IMR-90 (cell line): ENCODE measurements around the gene ALDH8A1. TPM values are rescaled to one million over a fixed set of nuclear protein-coding genes. Genes with fewer than 3 reads are reported as not detected.

Experiments
- ATAC-seq: fragments of 200-7000 bp; cut with Tn5 transposase; 2 replicates; pipeline ENCODE4 v1.9.1; 2020; ENCODE audit warnings: low read depth, mild to moderate bottlenecking, moderate library complexity
- BruUV-seq: library from RNA; stranded (reverse); fragments of 400-500 nt; replicated peaks from 2 replicates; lab custom pipeline; 2021; lab: Mats Ljungman, UMichigan
- CTCF ChIA-PET: fragments of 300-600 bp; formaldehyde crosslinking; extraction: SDS; loops from one replicate; lab custom pipeline; 2021; ENCODE audit warnings: antibody characterized with exemption; lab: Yijun Ruan, JAX
- POLR2A ChIA-PET: fragments of 300-600 bp; sonication (Branson Sonifier 250); formaldehyde crosslinking; loops from one replicate; lab custom pipeline; 2022; ENCODE audit warnings: antibody characterized with exemption; ENCODE audit not compliant: unreplicated experiment; lab: Charles Lee
- DNase-seq: peaks from one replicate; pipeline ENCODE4 v3.0.0; 2013
- H2AFZ ChIP-seq: replicated peaks from 2 replicates; pipeline ENCODE3; 2013; ENCODE audit warnings: low read length, mild to moderate bottlenecking; ENCODE audit not compliant: poor library complexity
- H2AK5ac ChIP-seq: 2 replicates; pipeline ENCODE4 v1.6.1; 2013; ENCODE audit warnings: low read depth, low read length, inconsistent platforms
- H2AK9ac ChIP-seq: replicated peaks from 2 replicates; pipeline ENCODE3; 2013; ENCODE audit warnings: mild to moderate bottlenecking, low read depth, low read length, moderate library complexity; ENCODE audit not compliant: poor library complexity
- H2BK120ac ChIP-seq: 2 replicates; pipeline ENCODE4 v1.6.1; 2013; ENCODE audit warnings: low read depth, low read length, inconsistent platforms
- H2BK15ac ChIP-seq: 3 replicates; pipeline ENCODE4 v1.6.1; 2013; ENCODE audit warnings: low read depth, low read length, inconsistent platforms
- H2BK20ac ChIP-seq: 2 replicates; pipeline ENCODE4 v1.6.1; 2013; ENCODE audit warnings: low read depth, mild to moderate bottlenecking, inconsistent platforms, low read length, moderate library complexity
- H2BK5ac ChIP-seq: 2 replicates; pipeline ENCODE4 v1.6.1; 2013; ENCODE audit warnings: mild to moderate bottlenecking, low read depth, low read length, inconsistent platforms; ENCODE audit not compliant: poor library complexity, severe bottlenecking
- H3K14ac ChIP-seq: replicated peaks from 2 replicates; pipeline ENCODE4 v1.6.1; 2013; ENCODE audit warnings: low read depth, low read length, inconsistent platforms
- H3K18ac ChIP-seq: 2 replicates; pipeline ENCODE4 v1.6.1; 2013; ENCODE audit warnings: low read depth, low read length, control low read depth
- H3K23ac ChIP-seq: 2 replicates; pipeline ENCODE4 v1.6.1; 2013; ENCODE audit warnings: low read depth, low read length, inconsistent platforms
- H3K27ac ChIP-seq: 2 replicates; pipeline ENCODE4 v1.5.1; 2013; ENCODE audit warnings: mild to moderate bottlenecking, control low read depth, low read length; ENCODE audit not compliant: insufficient read depth
- H3K27me3 ChIP-seq: 2 replicates; pipeline ENCODE4 v1.6.1; 2013; ENCODE audit warnings: low read length; ENCODE audit not compliant: control insufficient read depth, insufficient read depth
- H3K36me3 ChIP-seq: 2 replicates; pipeline ENCODE4 v1.6.1; 2013; ENCODE audit warnings: low read length, mixed read lengths; ENCODE audit not compliant: control insufficient read depth, insufficient read depth
- H3K4ac ChIP-seq: 2 replicates; pipeline ENCODE4 v1.6.1; 2013; ENCODE audit warnings: low read depth, low read length, inconsistent platforms
- H3K4me1 ChIP-seq: 2 replicates; pipeline ENCODE4 v1.6.1; 2013; ENCODE audit warnings: low read length, mixed read lengths; ENCODE audit not compliant: control insufficient read depth, insufficient read depth
- H3K4me2 ChIP-seq: 2 replicates; pipeline ENCODE4 v1.6.1; 2013; ENCODE audit warnings: low read depth, mild to moderate bottlenecking, control low read depth, low read length, moderate library complexity
- H3K4me3 ChIP-seq: 2 replicates; pipeline ENCODE4 v1.5.1; 2013; ENCODE audit warnings: low read depth, mild to moderate bottlenecking, control low read depth, low read length, moderate library complexity; ENCODE audit not compliant: insufficient read depth
- H3K56ac ChIP-seq: 2 replicates; pipeline ENCODE4 v1.6.1; 2013; ENCODE audit warnings: low read length, inconsistent platforms; ENCODE audit not compliant: insufficient read depth; ENCODE audit errors: extremely low read depth
- H3K79me1 ChIP-seq, 2 experiments: 2 replicates each; pipeline ENCODE4 v1.6.1; 2013; ENCODE audit warnings: low read length in 2 of 2, inconsistent platforms in 1 of 2, low read depth in 1 of 2
- H3K9ac ChIP-seq: 2 replicates; pipeline ENCODE4 v1.6.1; 2013; ENCODE audit warnings: low read depth, low read length, control low read depth
- H3K9me1 ChIP-seq: 2 replicates; pipeline ENCODE4 v1.6.1; 2013; ENCODE audit warnings: low read length, inconsistent platforms; ENCODE audit not compliant: insufficient read depth
- H3K9me3 ChIP-seq: 2 replicates; pipeline ENCODE4 v1.6.1; 2013; ENCODE audit warnings: low read length; ENCODE audit not compliant: control insufficient read depth, insufficient read depth
- H4K20me1 ChIP-seq: 2 replicates; pipeline ENCODE4 v1.6.1; 2013; ENCODE audit warnings: low read length, inconsistent platforms; ENCODE audit not compliant: insufficient read depth
- H4K5ac ChIP-seq: 2 replicates; pipeline ENCODE4 v1.6.1; 2013; ENCODE audit warnings: mild to moderate bottlenecking, low read depth, low read length, control low read depth
- H4K8ac ChIP-seq, 2 experiments: 2 replicates each; pipeline ENCODE4 v1.6.1; 2013; ENCODE audit warnings: low read depth in 2 of 2, low read length in 2 of 2, control low read depth in 1 of 2, inconsistent platforms in 1 of 2
- H4K91ac ChIP-seq: 2 replicates; pipeline ENCODE4 v1.6.1; 2013; ENCODE audit warnings: low read depth, low read length, inconsistent platforms; ENCODE audit not compliant: insufficient read depth
- CEBPB ChIP-seq: IDR thresholded peaks from 2 replicates; pipeline ENCODE4 v1.6.1; 2012; ENCODE audit warnings: low read depth, low read length, improper control_type of control experiment
- CHD1 ChIP-seq: IDR thresholded peaks from 2 replicates; pipeline ENCODE4 v1.6.1; 2012; ENCODE audit warnings: low read depth, low read length, improper control_type of control experiment
- MAFK ChIP-seq: IDR thresholded peaks from 2 replicates; pipeline ENCODE4 v1.6.1; 2012; ENCODE audit warnings: low read depth, low read length, improper control_type of control experiment
- POLR2A ChIP-seq: IDR thresholded peaks from 2 replicates; pipeline ENCODE4 v1.6.1; 2012; ENCODE audit warnings: mild to moderate bottlenecking, low read depth, low read length
- RCOR1 ChIP-seq: IDR thresholded peaks from 2 replicates; pipeline ENCODE4 v1.6.1; 2012; ENCODE audit warnings: mild to moderate bottlenecking, low read length, improper control_type of control experiment; ENCODE audit not compliant: insufficient replicate concordance
- WGBS, 2 experiments: methylation state at CpG; one replicate each; pipeline versions ENCODE4 v1.1.5 to v1.1.7; 2013; ENCODE audit warnings: missing lambda C conversion rate in 2 of 2; ENCODE audit not compliant: insufficient read length in 1 of 2; ENCODE audit errors: extremely low coverage in 2 of 2; 5-methylcytosine and 5-hydroxymethylcytosine counted together
- dilution Hi-C: fragments of 300-500 bp; cut with HindIII; formaldehyde crosslinking; loops from one replicate; pipeline ENCODE4 v1.14.3; 2018; ENCODE audit warnings: low sequenced_read_pairs; ENCODE audit not compliant: unreplicated experiment
- in situ Hi-C: fragments of 300-500 bp; cut with MboI; formaldehyde crosslinking; loops from 3 replicates; pipeline ENCODE4 v1.14.3; 2019; ENCODE audit warnings: low sequenced_read_pairs, inconsistent platforms, mixed read lengths
- intact Hi-C: fragments of 100-400 bp; cut with micrococcal nuclease; formaldehyde crosslinking; loops from 2 replicates; pipeline ENCODE4 v1.10.0; 2022
- polyA plus RNA-seq, 3 experiments: library from polyadenylated mRNA; depleted of rRNA; stranded (reverse); fragments of >200 nt; gene quantifications; 2 replicates each; pipeline ENCODE4 v1.2.3, GENCODE V29; 2012; ENCODE audit warnings: low replicate concordance in 1 of 3
- total RNA-seq: library from RNA; depleted of rRNA; stranded (reverse); fragments of >200 nt; gene quantifications from 2 replicates; pipeline ENCODE4 v1.2.3, GENCODE V29; 2012
- TF ChIP-seq, protein P1 (sequence below): fragments of 150-350 bp; IDR thresholded peaks from 2 replicates; pipeline ENCODE4 v1.6.1; 2016; ENCODE audit warnings: low read depth, mild to moderate bottlenecking, low read length, moderate library complexity, borderline replicate concordance
- TF ChIP-seq, protein P2 (sequence below): fragments of 150-350 bp; IDR thresholded peaks from 2 replicates; pipeline ENCODE4 v1.6.1; 2017; ENCODE audit warnings: mild to moderate bottlenecking, antibody characterized with exemption, low read length, low read depth
- TF ChIP-seq, protein P3 (sequence below): conservative IDR thresholded peaks from 2 replicates; pipeline ENCODE4 v1.5.1; 2012; ENCODE audit warnings: mild to moderate bottlenecking, low read depth, low read length, improper control_type of control experiment

ALDH8A1 gene
- total and polyA plus RNA-seq, 2 of the 4 experiments (the other 2 are of a cell fraction), result under 0.01 to 0.15 TPM

DNA sequence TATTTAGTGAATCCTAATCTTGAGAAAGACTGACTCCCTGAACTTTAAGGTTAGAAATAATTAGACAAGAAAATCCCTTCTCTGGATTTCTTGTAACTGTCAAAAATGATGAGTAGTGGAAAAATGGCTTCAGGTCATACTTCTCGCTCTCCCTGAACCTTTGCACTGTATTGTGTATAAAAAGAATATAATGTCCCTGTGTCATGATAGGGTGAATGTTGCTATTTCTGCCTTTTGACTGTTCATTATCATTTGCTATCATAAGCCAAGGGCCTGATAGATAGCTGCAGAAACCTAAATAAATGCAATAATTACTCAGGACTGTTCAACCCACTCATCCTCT, 39.3 kb downstream of the ALDH8A1 start:
- Histone ChIP-seq H3K36me3 (no peaks in the 10 kb centered on the region), H4K91ac (peak overlapping the region; percentile 94), H2AK9ac (peak overlapping the region; percentile 51), H3K18ac (peak overlapping the region; percentile 99), H3K4ac (peak overlapping the region; percentile 95), H3K9ac (no peak overlapping the region), H3K9me3 (no peaks in the 10 kb centered on the region), H2BK120ac (peak overlapping the region; percentile 98), H3K56ac (no peak overlapping the region; the same call in 1 of the 2 replicates), H4K8ac (peak overlapping the region; percentile 91 to 93; a peak in 3 of 4 replicates), H2AFZ (no peak overlapping the region), H2AK5ac (peak overlapping the region; percentile 96), H4K20me1 (no peaks in the 10 kb centered on the region), H3K79me1 (no peaks in the 10 kb centered on the region), H2BK5ac (peak overlapping the region; percentile 96), H3K4me2 (no peak overlapping the region), H3K23ac (peak overlapping the region; percentile 78; the same call in 1 of the 2 replicates), H4K5ac (peak overlapping the region; percentile 94), H3K9me1 (peaks cover 10% of the 10 kb centered on the region; the same call in 1 of the 2 replicates), H3K4me1 (peaks cover 16% of the 10 kb centered on the region), H2BK15ac (peak overlapping the region; percentile 99; the same call in 2 of the 3 replicates), H3K14ac (peak overlapping the region; percentile 89), H3K27me3 (no peaks in the 10 kb centered on the region), H3K4me3 (no peak overlapping the region), H3K27ac (peak overlapping the region; percentile 87; the same call in 1 of the 2 replicates), H2BK20ac (peak overlapping the region; percentile 96)
- intact Hi-C loops (no loop called here), in situ Hi-C loops (no loop called here), dilution Hi-C loops (no loop called here)
- TF ChIP-seq CHD1 (no peak), CEBPB (no peak), RCOR1 (no peak), MAFK (peak; percentile 30), POLR2A (no peak)
- TF ChIP-seq, protein P1, sequence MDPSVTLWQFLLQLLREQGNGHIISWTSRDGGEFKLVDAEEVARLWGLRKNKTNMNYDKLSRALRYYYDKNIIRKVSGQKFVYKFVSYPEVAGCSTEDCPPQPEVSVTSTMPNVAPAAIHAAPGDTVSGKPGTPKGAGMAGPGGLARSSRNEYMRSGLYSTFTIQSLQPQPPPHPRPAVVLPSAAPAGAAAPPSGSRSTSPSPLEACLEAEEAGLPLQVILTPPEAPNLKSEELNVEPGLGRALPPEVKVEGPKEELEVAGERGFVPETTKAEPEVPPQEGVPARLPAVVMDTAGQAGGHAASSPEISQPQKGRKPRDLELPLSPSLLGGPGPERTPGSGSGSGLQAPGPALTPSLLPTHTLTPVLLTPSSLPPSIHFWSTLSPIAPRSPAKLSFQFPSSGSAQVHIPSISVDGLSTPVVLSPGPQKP, result no peak
- TF ChIP-seq, protein P2, sequence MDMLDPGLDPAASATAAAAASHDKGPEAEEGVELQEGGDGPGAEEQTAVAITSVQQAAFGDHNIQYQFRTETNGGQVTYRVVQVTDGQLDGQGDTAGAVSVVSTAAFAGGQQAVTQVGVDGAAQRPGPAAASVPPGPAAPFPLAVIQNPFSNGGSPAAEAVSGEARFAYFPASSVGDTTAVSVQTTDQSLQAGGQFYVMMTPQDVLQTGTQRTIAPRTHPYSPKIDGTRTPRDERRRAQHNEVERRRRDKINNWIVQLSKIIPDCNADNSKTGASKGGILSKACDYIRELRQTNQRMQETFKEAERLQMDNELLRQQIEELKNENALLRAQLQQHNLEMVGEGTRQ, result no peak
- TF ChIP-seq, protein P3, sequence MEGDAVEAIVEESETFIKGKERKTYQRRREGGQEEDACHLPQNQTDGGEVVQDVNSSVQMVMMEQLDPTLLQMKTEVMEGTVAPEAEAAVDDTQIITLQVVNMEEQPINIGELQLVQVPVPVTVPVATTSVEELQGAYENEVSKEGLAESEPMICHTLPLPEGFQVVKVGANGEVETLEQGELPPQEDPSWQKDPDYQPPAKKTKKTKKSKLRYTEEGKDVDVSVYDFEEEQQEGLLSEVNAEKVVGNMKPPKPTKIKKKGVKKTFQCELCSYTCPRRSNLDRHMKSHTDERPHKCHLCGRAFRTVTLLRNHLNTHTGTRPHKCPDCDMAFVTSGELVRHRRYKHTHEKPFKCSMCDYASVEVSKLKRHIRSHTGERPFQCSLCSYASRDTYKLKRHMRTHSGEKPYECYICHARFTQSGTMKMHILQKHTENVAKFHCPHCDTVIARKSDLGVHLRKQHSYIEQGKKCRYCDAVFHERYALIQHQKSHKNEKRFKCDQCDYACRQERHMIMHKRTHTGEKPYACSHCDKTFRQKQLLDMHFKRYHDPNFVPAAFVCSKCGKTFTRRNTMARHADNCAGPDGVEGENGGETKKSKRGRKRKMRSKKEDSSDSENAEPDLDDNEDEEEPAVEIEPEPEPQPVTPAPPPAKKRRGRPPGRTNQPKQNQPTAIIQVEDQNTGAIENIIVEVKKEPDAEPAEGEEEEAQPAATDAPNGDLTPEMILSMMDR, result no peak
- no TSS peak for BruUV-seq
- CTCF ChIA-PET, result interaction anchor here (0.6 kb wide), 1 partner anchor 26 kb away, joined by 3 read pairs; no protein-coding TSS in a partner anchor
- POLR2A ChIA-PET, result no interaction called here
- ATAC-seq, result no peak
- no peak for DNase-seq
- WGBS, 2 experiments, result no CpG with 5 or more reads among the region's 1 CpG
